Stimulated activated CD8-positive, alpha-beta memory T cell treated with anti-CD3 and anti-CD28 coated beads, Interleukin-12 subunit alpha, Interleukin-12 subunit beta, amount 100 ng/mL, for 4 hours (primary cell): ENCODE data around the gene LRP6.
"Not testable (repeated sequence)": the region's sequence is repeated elsewhere in the genome, so short reads cannot be mapped to it uniquely, and the experiment has no call there.

Experiments used
- DNase-seq: peaks from one replicate; pipeline ENCODE4 v3.0.0-alpha.2; 2020; ENCODE audit warnings: low read depth

LRP6 gene

GRCh38 chr12:12116677-12117076 is 150.2 kb downstream of the LRP6 start:
- DNase-seq, result no peak

- no peak for DNase-seq
Measured at GRCh38 chr12:12115514-12115913, 151.3 kb downstream of the LRP6 start.

- not testable (repeated sequence) for DNase-seq
Measured at GRCh38 chr12:12110923-12111555, 155.8 kb downstream of the LRP6 start.

- DNase-seq, result no peak
Measured at GRCh38 chr12:12108441-12109058, 158.3 kb downstream of the LRP6 start.

- DNase-seq, result no peak
Measured at GRCh38 chr12:12107678-12108077, 159.2 kb downstream of the LRP6 start.

- no peak for DNase-seq
Measured at GRCh38 chr12:12099102-12099501, 167.7 kb downstream of the LRP6 start.

- no peak for DNase-seq
Measured at GRCh38 chr12:12098691-12099015, 168.2 kb downstream of the LRP6 start.

- no peak for DNase-seq
Measured at GRCh38 chr12:12097891-12098690, 168.8 kb downstream of the LRP6 start.

GRCh38 chr12:12095021-12095420 is 171.8 kb downstream of the LRP6 start:
- no peak for DNase-seq

GRCh38 chr12:12094481-12094880 is 172.4 kb downstream of the LRP6 start:
- no peak for DNase-seq

- DNase-seq, result no peak
Measured at GRCh38 chr12:12091977-12092663, 174.7 kb downstream of the LRP6 start.

- no peak for DNase-seq
Measured at GRCh38 chr12:12091071-12091470, 175.8 kb downstream of the LRP6 start.

GRCh38 chr12:12088761-12089160 is 178.1 kb downstream of the LRP6 start:
- DNase-seq, result no peak

- no peak for DNase-seq
Measured at GRCh38 chr12:12088147-12088546, 178.7 kb downstream of the LRP6 start.

GRCh38 chr12:12087693-12088034 is 179.2 kb downstream of the LRP6 start:
- DNase-seq, result no peak

- DNase-seq, result no peak
Measured at GRCh38 chr12:12086973-12087692, 179.7 kb downstream of the LRP6 start.

- no peak for DNase-seq
Measured at GRCh38 chr12:12086362-12086761, 180.5 kb downstream of the LRP6 start.

- no peak for DNase-seq
Measured at GRCh38 chr12:12083688-12084087, 183.2 kb downstream of the LRP6 start.

- DNase-seq, result no peak
Measured at GRCh38 chr12:12081836-12082497, 184.9 kb downstream of the LRP6 start.

- no peak for DNase-seq
Measured at GRCh38 chr12:12079291-12079690, 187.6 kb downstream of the LRP6 start.

GRCh38 chr12:12072064-12072760 is 194.6 kb downstream of the LRP6 start:
- DNase-seq, result no peak
